Nephron progenitor cell (in vitro differentiated cells): ENCODE results near the gene TOP1.

Source experiments
- DNase-seq: peaks from one replicate; pipeline ENCODE4 v3.0.0; 2021
- H3K27ac Mint-ChIP-seq: 2 replicates; pipeline ENCODE4 v1.8.0; 2021; ENCODE audit warnings: mild to moderate bottlenecking, moderate library complexity, mixed read lengths
- H3K27me3 Mint-ChIP-seq: 2 replicates; pipeline ENCODE4 v1.8.0; 2021; ENCODE audit warnings: mild to moderate bottlenecking, low read depth, mixed read lengths; ENCODE audit not compliant: poor library complexity
- H3K36me3 Mint-ChIP-seq: 2 replicates; pipeline ENCODE4 v1.8.0; 2021; ENCODE audit warnings: low read depth, mixed read lengths
- H3K4me1 Mint-ChIP-seq: 2 replicates; pipeline ENCODE4 v1.8.0; 2021; ENCODE audit warnings: mixed read lengths
- H3K4me3 Mint-ChIP-seq: 2 replicates; pipeline ENCODE4 v1.8.0; 2021; ENCODE audit warnings: mild to moderate bottlenecking, moderate library complexity, mixed read lengths
- H3K9me3 Mint-ChIP-seq: 2 replicates; pipeline ENCODE4 v1.8.0; 2021; ENCODE audit warnings: mild to moderate bottlenecking, moderate library complexity, mixed read lengths
- CTCF ChIP-seq: fragments of 200-600 bp; sonication (generic); IDR thresholded peaks from 2 replicates; pipeline ENCODE4 v1.5.0; 2021; ENCODE audit warnings: antibody characterized with exemption

The TOP1 gene

DNA sequence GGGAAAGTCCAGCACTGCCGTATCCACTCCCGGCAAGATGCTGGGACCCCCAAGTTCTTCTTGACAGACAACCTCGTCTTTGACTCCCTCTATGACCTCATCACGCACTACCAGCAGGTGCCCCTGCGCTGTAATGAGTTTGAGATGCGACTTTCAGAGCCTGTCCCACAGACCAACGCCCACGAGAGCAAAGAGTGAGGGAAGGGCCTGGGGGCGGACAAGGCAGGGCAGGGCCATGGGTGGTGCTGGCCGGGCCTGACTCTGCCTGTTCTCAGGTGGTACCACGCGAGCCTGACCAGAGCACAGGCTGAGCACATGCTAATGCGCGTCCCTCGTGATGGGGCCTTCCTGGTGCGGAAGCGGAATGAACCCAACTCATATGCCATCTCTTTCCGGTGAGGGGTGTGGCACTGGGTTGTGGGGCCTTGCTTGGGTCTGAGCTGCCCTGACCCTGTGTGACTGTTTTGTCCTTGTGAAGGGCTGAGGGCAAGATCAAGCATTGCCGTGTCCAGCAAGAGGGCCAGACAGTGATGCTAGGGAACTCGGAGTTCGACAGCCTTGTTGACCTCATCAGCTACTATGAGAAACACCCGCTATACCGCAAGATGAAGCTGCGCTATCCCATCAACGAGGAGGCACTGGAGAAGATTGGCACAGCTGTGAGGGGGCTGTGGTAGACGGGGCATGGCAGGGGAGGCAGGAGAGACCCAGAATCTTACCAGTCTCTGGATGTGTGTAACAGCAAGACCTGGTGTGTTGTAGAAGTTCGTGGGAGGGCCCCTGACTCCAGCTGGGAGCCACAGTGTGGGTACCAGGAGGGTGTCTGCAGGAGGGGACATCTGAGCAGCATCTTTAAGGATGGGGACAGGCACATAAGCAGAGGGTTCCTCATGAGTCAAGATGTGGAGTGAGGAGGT is 137.8 kb downstream of the TOP1 start:
- Mint-ChIP-seq H3K27ac (no peak overlapping the region), H3K27me3 (peaks cover 2% of the 10 kb centered on the region), H3K9me3 (no peaks in the 10 kb centered on the region), H3K36me3 (peaks cover 67% of the 10 kb centered on the region), H3K4me1 (no peaks in the 10 kb centered on the region), H3K4me3 (no peak overlapping the region)
- no peak for DNase-seq
- TF ChIP-seq CTCF, result no peak

DNA sequence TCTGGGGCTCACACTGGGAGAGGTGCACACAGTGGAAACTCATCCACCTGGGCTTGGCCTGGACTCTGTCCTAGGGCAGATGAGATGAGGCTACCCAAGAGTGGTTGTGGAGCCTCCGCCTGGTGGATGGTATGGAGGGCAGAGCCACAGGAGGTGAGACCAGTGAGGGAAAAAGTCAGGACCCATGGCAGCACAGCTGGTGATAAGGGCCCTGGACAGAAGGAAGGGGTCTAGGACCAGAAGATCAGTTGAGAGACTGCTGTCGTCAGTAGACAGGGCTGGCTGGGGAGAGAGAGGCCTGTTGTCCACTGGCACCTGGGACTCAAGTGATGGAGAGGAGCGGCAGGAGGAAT is 138.5 kb downstream of the TOP1 start:
- Mint-ChIP-seq H3K36me3 (peaks cover 73% of the 10 kb centered on the region), H3K9me3 (no peaks in the 10 kb centered on the region), H3K27ac (no peak overlapping the region), H3K4me3 (no peak overlapping the region), H3K27me3 (peaks cover 2% of the 10 kb centered on the region), H3K4me1 (no peaks in the 10 kb centered on the region)
- no peak for DNase-seq
- no peak for TF ChIP-seq CTCF

- peaks cover 73% of the 10 kb centered on the region for H3K36me3 Mint-ChIP-seq
- H3K4me3 Mint-ChIP-seq, result no peak overlapping the region
- no peak for TF ChIP-seq CTCF
- H3K27me3 Mint-ChIP-seq, result peaks cover 2% of the 10 kb centered on the region
- no peaks in the 10 kb centered on the region for H3K4me1 Mint-ChIP-seq
- DNase-seq, result no peak
- no peak overlapping the region for H3K27ac Mint-ChIP-seq
- H3K9me3 Mint-ChIP-seq, result no peaks in the 10 kb centered on the region
Observed at GRCh38 chr20:41167481-41168253, 139.0 kb downstream of the TOP1 start.

- DNase-seq, result no peak
- peaks cover 2% of the 10 kb centered on the region for H3K27me3 Mint-ChIP-seq
- peaks cover 4% of the 10 kb centered on the region for H3K4me1 Mint-ChIP-seq
- H3K36me3 Mint-ChIP-seq, result peaks cover 76% of the 10 kb centered on the region
- H3K27ac Mint-ChIP-seq, result no peak overlapping the region
- H3K9me3 Mint-ChIP-seq, result no peaks in the 10 kb centered on the region
- no peak overlapping the region for H3K4me3 Mint-ChIP-seq
- no peak for TF ChIP-seq CTCF
Observed at GRCh38 chr20:41168281-41169161, 139.9 kb downstream of the TOP1 start.

DNA sequence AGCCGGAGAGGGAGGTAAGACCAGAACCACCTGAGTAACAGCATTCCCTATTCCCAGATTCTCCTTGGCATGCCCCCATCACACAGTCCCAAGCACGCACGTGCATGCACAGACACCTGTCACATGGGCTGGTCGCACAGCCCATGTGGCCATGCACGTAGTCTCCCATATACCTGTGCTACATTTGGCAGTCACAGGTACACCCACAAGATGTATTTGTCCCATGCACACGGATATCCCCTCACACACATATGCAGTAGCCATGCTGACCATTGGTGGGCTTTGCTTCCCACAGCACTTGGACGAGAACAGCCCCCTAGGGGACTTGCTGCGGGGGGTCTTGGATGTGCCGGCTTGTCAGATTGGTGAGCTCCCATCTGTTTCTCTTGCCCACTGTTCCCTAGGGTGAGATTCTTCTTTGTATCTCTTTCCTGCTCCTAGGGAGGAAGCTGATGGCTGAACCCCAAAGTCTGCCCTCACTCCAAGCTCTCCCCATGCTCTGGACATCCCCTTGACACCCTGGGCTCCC is 140.6 kb downstream of the TOP1 start:
- H3K4me1 Mint-ChIP-seq, result peaks cover 4% of the 10 kb centered on the region
- H3K36me3 Mint-ChIP-seq, result peaks cover 72% of the 10 kb centered on the region
- H3K27me3 Mint-ChIP-seq, result peaks cover 2% of the 10 kb centered on the region
- DNase-seq, result no peak
- no peaks in the 10 kb centered on the region for H3K9me3 Mint-ChIP-seq
- no peak overlapping the region for H3K27ac Mint-ChIP-seq
- no peak for TF ChIP-seq CTCF
- H3K4me3 Mint-ChIP-seq, result no peak overlapping the region
